IMR-90 (cell line): ENCODE results near the gene FBN1. TPM values are rescaled to one million over a fixed set of nuclear protein-coding genes. Genes with fewer than 3 reads are reported as not detected.

Source experiments
- ATAC-seq: fragments of 200-7000 bp; cut with Tn5 transposase; 2 replicates; pipeline ENCODE4 v1.9.1; 2020; ENCODE audit warnings: low read depth, mild to moderate bottlenecking, moderate library complexity
- BruUV-seq: library from RNA; stranded (reverse); fragments of 400-500 nt; replicated peaks from 2 replicates; lab custom pipeline; 2021; lab: Mats Ljungman, UMichigan
- CTCF ChIA-PET: fragments of 300-600 bp; formaldehyde crosslinking; extraction: SDS; loops from one replicate; lab custom pipeline; 2021; ENCODE audit warnings: antibody characterized with exemption; lab: Yijun Ruan, JAX
- POLR2A ChIA-PET: fragments of 300-600 bp; sonication (Branson Sonifier 250); formaldehyde crosslinking; loops from one replicate; lab custom pipeline; 2022; ENCODE audit warnings: antibody characterized with exemption; ENCODE audit not compliant: unreplicated experiment; lab: Charles Lee
- DNase-seq: peaks from one replicate; pipeline ENCODE4 v3.0.0; 2013
- H2AFZ ChIP-seq: replicated peaks from 2 replicates; pipeline ENCODE3; 2013; ENCODE audit warnings: low read length, mild to moderate bottlenecking; ENCODE audit not compliant: poor library complexity
- H2AK5ac ChIP-seq: 2 replicates; pipeline ENCODE4 v1.6.1; 2013; ENCODE audit warnings: low read depth, low read length, inconsistent platforms
- H2AK9ac ChIP-seq: replicated peaks from 2 replicates; pipeline ENCODE3; 2013; ENCODE audit warnings: mild to moderate bottlenecking, low read depth, low read length, moderate library complexity; ENCODE audit not compliant: poor library complexity
- H2BK120ac ChIP-seq: 2 replicates; pipeline ENCODE4 v1.6.1; 2013; ENCODE audit warnings: low read depth, low read length, inconsistent platforms
- H2BK15ac ChIP-seq: 3 replicates; pipeline ENCODE4 v1.6.1; 2013; ENCODE audit warnings: low read depth, low read length, inconsistent platforms
- H2BK20ac ChIP-seq: 2 replicates; pipeline ENCODE4 v1.6.1; 2013; ENCODE audit warnings: low read depth, mild to moderate bottlenecking, inconsistent platforms, low read length, moderate library complexity
- H2BK5ac ChIP-seq: 2 replicates; pipeline ENCODE4 v1.6.1; 2013; ENCODE audit warnings: mild to moderate bottlenecking, low read depth, low read length, inconsistent platforms; ENCODE audit not compliant: poor library complexity, severe bottlenecking
- H3K14ac ChIP-seq: replicated peaks from 2 replicates; pipeline ENCODE4 v1.6.1; 2013; ENCODE audit warnings: low read depth, low read length, inconsistent platforms
- H3K18ac ChIP-seq: 2 replicates; pipeline ENCODE4 v1.6.1; 2013; ENCODE audit warnings: low read depth, low read length, control low read depth
- H3K23ac ChIP-seq: 2 replicates; pipeline ENCODE4 v1.6.1; 2013; ENCODE audit warnings: low read depth, low read length, inconsistent platforms
- H3K27ac ChIP-seq: 2 replicates; pipeline ENCODE4 v1.5.1; 2013; ENCODE audit warnings: mild to moderate bottlenecking, control low read depth, low read length; ENCODE audit not compliant: insufficient read depth
- H3K27me3 ChIP-seq: 2 replicates; pipeline ENCODE4 v1.6.1; 2013; ENCODE audit warnings: low read length; ENCODE audit not compliant: control insufficient read depth, insufficient read depth
- H3K36me3 ChIP-seq: 2 replicates; pipeline ENCODE4 v1.6.1; 2013; ENCODE audit warnings: low read length, mixed read lengths; ENCODE audit not compliant: control insufficient read depth, insufficient read depth
- H3K4ac ChIP-seq: 2 replicates; pipeline ENCODE4 v1.6.1; 2013; ENCODE audit warnings: low read depth, low read length, inconsistent platforms
- H3K4me1 ChIP-seq: 2 replicates; pipeline ENCODE4 v1.6.1; 2013; ENCODE audit warnings: low read length, mixed read lengths; ENCODE audit not compliant: control insufficient read depth, insufficient read depth
- H3K4me2 ChIP-seq: 2 replicates; pipeline ENCODE4 v1.6.1; 2013; ENCODE audit warnings: low read depth, mild to moderate bottlenecking, control low read depth, low read length, moderate library complexity
- H3K4me3 ChIP-seq: 2 replicates; pipeline ENCODE4 v1.5.1; 2013; ENCODE audit warnings: low read depth, mild to moderate bottlenecking, control low read depth, low read length, moderate library complexity; ENCODE audit not compliant: insufficient read depth
- H3K56ac ChIP-seq: 2 replicates; pipeline ENCODE4 v1.6.1; 2013; ENCODE audit warnings: low read length, inconsistent platforms; ENCODE audit not compliant: insufficient read depth; ENCODE audit errors: extremely low read depth
- H3K79me1 ChIP-seq, 2 experiments: 2 replicates each; pipeline ENCODE4 v1.6.1; 2013; ENCODE audit warnings: low read length in 2 of 2, inconsistent platforms in 1 of 2, low read depth in 1 of 2
- H3K9ac ChIP-seq: 2 replicates; pipeline ENCODE4 v1.6.1; 2013; ENCODE audit warnings: low read depth, low read length, control low read depth
- H3K9me1 ChIP-seq: 2 replicates; pipeline ENCODE4 v1.6.1; 2013; ENCODE audit warnings: low read length, inconsistent platforms; ENCODE audit not compliant: insufficient read depth
- H3K9me3 ChIP-seq: 2 replicates; pipeline ENCODE4 v1.6.1; 2013; ENCODE audit warnings: low read length; ENCODE audit not compliant: control insufficient read depth, insufficient read depth
- H4K20me1 ChIP-seq: 2 replicates; pipeline ENCODE4 v1.6.1; 2013; ENCODE audit warnings: low read length, inconsistent platforms; ENCODE audit not compliant: insufficient read depth
- H4K5ac ChIP-seq: 2 replicates; pipeline ENCODE4 v1.6.1; 2013; ENCODE audit warnings: mild to moderate bottlenecking, low read depth, low read length, control low read depth
- H4K8ac ChIP-seq, 2 experiments: 2 replicates each; pipeline ENCODE4 v1.6.1; 2013; ENCODE audit warnings: low read depth in 2 of 2, low read length in 2 of 2, control low read depth in 1 of 2, inconsistent platforms in 1 of 2
- H4K91ac ChIP-seq: 2 replicates; pipeline ENCODE4 v1.6.1; 2013; ENCODE audit warnings: low read depth, low read length, inconsistent platforms; ENCODE audit not compliant: insufficient read depth
- BHLHE40 ChIP-seq: fragments of 150-350 bp; IDR thresholded peaks from 2 replicates; pipeline ENCODE4 v1.6.1; 2016; ENCODE audit warnings: mild to moderate bottlenecking, low read depth, low read length
- CEBPB ChIP-seq: IDR thresholded peaks from 2 replicates; pipeline ENCODE4 v1.6.1; 2012; ENCODE audit warnings: low read depth, low read length, improper control_type of control experiment
- CHD1 ChIP-seq: IDR thresholded peaks from 2 replicates; pipeline ENCODE4 v1.6.1; 2012; ENCODE audit warnings: low read depth, low read length, improper control_type of control experiment
- FOS ChIP-seq: fragments of 150-350 bp; IDR thresholded peaks from 2 replicates; pipeline ENCODE4 v1.6.1; 2016; ENCODE audit warnings: low read depth, low read length
- MAFK ChIP-seq: IDR thresholded peaks from 2 replicates; pipeline ENCODE4 v1.6.1; 2012; ENCODE audit warnings: low read depth, low read length, improper control_type of control experiment
- MXI1 ChIP-seq: IDR thresholded peaks from 2 replicates; pipeline ENCODE4 v1.6.1; 2012; ENCODE audit warnings: low read depth, mild to moderate bottlenecking, low read length, moderate library complexity, borderline replicate concordance
- NFE2L2 ChIP-seq: fragments of 150-350 bp; IDR thresholded peaks from 2 replicates; pipeline ENCODE4 v1.6.1; 2016; ENCODE audit warnings: low read depth, mild to moderate bottlenecking, low read length
- POLR2A ChIP-seq: IDR thresholded peaks from 2 replicates; pipeline ENCODE4 v1.6.1; 2012; ENCODE audit warnings: mild to moderate bottlenecking, low read depth, low read length
- RAD21 ChIP-seq: IDR thresholded peaks from 2 replicates; pipeline ENCODE4 v1.6.1; 2012; ENCODE audit warnings: low read length, improper control_type of control experiment
- RCOR1 ChIP-seq: IDR thresholded peaks from 2 replicates; pipeline ENCODE4 v1.6.1; 2012; ENCODE audit warnings: mild to moderate bottlenecking, low read length, improper control_type of control experiment; ENCODE audit not compliant: insufficient replicate concordance
- SMC3 ChIP-seq: fragments of 150-350 bp; IDR thresholded peaks from 2 replicates; pipeline ENCODE4 v1.6.1; 2016; ENCODE audit warnings: low read depth, mild to moderate bottlenecking, antibody characterized with exemption, low read length, moderate library complexity
- WGBS, 2 experiments: methylation state at CpG; one replicate each; pipeline versions ENCODE4 v1.1.5 to v1.1.7; 2013; ENCODE audit warnings: missing lambda C conversion rate in 2 of 2; ENCODE audit not compliant: insufficient read length in 1 of 2; ENCODE audit errors: extremely low coverage in 2 of 2; 5-methylcytosine and 5-hydroxymethylcytosine counted together
- dilution Hi-C: fragments of 300-500 bp; cut with HindIII; formaldehyde crosslinking; loops from one replicate; pipeline ENCODE4 v1.14.3; 2018; ENCODE audit warnings: low sequenced_read_pairs; ENCODE audit not compliant: unreplicated experiment
- in situ Hi-C: fragments of 300-500 bp; cut with MboI; formaldehyde crosslinking; loops from 3 replicates; pipeline ENCODE4 v1.14.3; 2019; ENCODE audit warnings: low sequenced_read_pairs, inconsistent platforms, mixed read lengths
- intact Hi-C: fragments of 100-400 bp; cut with micrococcal nuclease; formaldehyde crosslinking; loops from 2 replicates; pipeline ENCODE4 v1.10.0; 2022
- polyA plus RNA-seq, 3 experiments: library from polyadenylated mRNA; depleted of rRNA; stranded (reverse); fragments of >200 nt; gene quantifications; 2 replicates each; pipeline ENCODE4 v1.2.3, GENCODE V29; 2012; ENCODE audit warnings: low replicate concordance in 1 of 3
- total RNA-seq: library from RNA; depleted of rRNA; stranded (reverse); fragments of >200 nt; gene quantifications from 2 replicates; pipeline ENCODE4 v1.2.3, GENCODE V29; 2012
- TF ChIP-seq, protein P1 (sequence below): fragments of 150-350 bp; IDR thresholded peaks from 2 replicates; pipeline ENCODE4 v1.6.1; 2017; ENCODE audit warnings: mild to moderate bottlenecking, antibody characterized with exemption, low read length, low read depth
- TF ChIP-seq, protein P2 (sequence below): conservative IDR thresholded peaks from 2 replicates; pipeline ENCODE4 v1.5.1; 2012; ENCODE audit warnings: mild to moderate bottlenecking, low read depth, low read length, improper control_type of control experiment
- TF ChIP-seq, protein P3 (sequence below): fragments of 150-350 bp; IDR thresholded peaks from 2 replicates; pipeline ENCODE4 v1.6.1; 2016; ENCODE audit warnings: low read depth, mild to moderate bottlenecking, low read length, moderate library complexity, borderline replicate concordance

The FBN1 gene
- total and polyA plus RNA-seq, 2 of the 4 experiments (the other 2 are of a cell fraction): 134 to 283 TPM

DNA sequence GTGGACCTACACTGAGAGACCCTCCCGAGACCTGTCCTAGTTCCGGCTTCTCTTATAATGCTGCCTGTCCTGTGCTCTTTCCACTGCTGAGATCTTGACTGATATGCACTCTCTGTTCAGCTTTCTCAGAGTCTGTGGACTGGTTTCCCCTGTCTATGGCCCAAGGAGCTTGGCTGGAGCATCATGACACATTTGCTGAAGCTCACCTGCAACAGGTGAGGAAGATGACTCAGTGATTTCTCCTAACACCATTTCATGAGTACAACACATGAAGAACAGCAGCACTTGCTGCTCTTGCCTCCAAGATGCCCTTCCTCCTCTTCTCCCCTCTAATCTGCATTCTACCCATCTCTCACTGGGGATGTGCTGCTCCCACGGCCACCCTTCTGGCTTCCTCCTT lies 222.2 kb downstream of the FBN1 start:
- H3K79me1 ChIP-seq: peaks cover 13 to 38% of the 10 kb centered on the region in 2 experiments
- H2AFZ ChIP-seq: no peak overlapping the region
- no peaks in the 10 kb centered on the region for H3K27me3 ChIP-seq
- POLR2A ChIA-PET: no interaction called here
- in situ Hi-C loops (no loop called here), dilution Hi-C loops (no loop called here), intact Hi-C loops (loop anchor here (10.0 kb wide), 1 partner anchor 221 kb away; the partner anchor contains the start of gene FBN1)
- H3K23ac ChIP-seq: no peak overlapping the region
- H3K9ac ChIP-seq: no peak overlapping the region
- no peak overlapping the region for H3K4me2 ChIP-seq
- no peak overlapping the region for H2BK20ac ChIP-seq
- peaks cover 62% of the 10 kb centered on the region for H3K36me3 ChIP-seq
- H3K9me3 ChIP-seq: no peaks in the 10 kb centered on the region
- no peak overlapping the region for H2AK5ac ChIP-seq
- no peak overlapping the region for H3K14ac ChIP-seq
- ATAC-seq (no peak), DNase-seq (no peak)
- no peak overlapping the region for H2BK120ac ChIP-seq
- H4K91ac ChIP-seq: no peak overlapping the region
- 92% methylated on average over 2 of the region's 3 CpGs; no CpG with 5 or more reads in 1 of the 2 experiments for WGBS, 2 experiments
- TF ChIP-seq FOS (no peak), SMC3 (no peak), CHD1 (no peak), MAFK (no peak), RCOR1 (no peak), NFE2L2 (no peak), MXI1 (no peak), POLR2A (no peak), RAD21 (no peak), BHLHE40 (no peak), CEBPB (no peak)
- TF ChIP-seq, protein P1, sequence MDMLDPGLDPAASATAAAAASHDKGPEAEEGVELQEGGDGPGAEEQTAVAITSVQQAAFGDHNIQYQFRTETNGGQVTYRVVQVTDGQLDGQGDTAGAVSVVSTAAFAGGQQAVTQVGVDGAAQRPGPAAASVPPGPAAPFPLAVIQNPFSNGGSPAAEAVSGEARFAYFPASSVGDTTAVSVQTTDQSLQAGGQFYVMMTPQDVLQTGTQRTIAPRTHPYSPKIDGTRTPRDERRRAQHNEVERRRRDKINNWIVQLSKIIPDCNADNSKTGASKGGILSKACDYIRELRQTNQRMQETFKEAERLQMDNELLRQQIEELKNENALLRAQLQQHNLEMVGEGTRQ: no peak
- TF ChIP-seq, protein P2, sequence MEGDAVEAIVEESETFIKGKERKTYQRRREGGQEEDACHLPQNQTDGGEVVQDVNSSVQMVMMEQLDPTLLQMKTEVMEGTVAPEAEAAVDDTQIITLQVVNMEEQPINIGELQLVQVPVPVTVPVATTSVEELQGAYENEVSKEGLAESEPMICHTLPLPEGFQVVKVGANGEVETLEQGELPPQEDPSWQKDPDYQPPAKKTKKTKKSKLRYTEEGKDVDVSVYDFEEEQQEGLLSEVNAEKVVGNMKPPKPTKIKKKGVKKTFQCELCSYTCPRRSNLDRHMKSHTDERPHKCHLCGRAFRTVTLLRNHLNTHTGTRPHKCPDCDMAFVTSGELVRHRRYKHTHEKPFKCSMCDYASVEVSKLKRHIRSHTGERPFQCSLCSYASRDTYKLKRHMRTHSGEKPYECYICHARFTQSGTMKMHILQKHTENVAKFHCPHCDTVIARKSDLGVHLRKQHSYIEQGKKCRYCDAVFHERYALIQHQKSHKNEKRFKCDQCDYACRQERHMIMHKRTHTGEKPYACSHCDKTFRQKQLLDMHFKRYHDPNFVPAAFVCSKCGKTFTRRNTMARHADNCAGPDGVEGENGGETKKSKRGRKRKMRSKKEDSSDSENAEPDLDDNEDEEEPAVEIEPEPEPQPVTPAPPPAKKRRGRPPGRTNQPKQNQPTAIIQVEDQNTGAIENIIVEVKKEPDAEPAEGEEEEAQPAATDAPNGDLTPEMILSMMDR: no peak
- TF ChIP-seq, protein P3, sequence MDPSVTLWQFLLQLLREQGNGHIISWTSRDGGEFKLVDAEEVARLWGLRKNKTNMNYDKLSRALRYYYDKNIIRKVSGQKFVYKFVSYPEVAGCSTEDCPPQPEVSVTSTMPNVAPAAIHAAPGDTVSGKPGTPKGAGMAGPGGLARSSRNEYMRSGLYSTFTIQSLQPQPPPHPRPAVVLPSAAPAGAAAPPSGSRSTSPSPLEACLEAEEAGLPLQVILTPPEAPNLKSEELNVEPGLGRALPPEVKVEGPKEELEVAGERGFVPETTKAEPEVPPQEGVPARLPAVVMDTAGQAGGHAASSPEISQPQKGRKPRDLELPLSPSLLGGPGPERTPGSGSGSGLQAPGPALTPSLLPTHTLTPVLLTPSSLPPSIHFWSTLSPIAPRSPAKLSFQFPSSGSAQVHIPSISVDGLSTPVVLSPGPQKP: no peak
- no peak overlapping the region for H2BK15ac ChIP-seq
- H2BK5ac ChIP-seq: no peak overlapping the region
- BruUV-seq: no TSS peak
- H3K18ac ChIP-seq: no peak overlapping the region
- H4K20me1 ChIP-seq: no peaks in the 10 kb centered on the region
- H3K56ac ChIP-seq: no peak overlapping the region
- H3K4me1 ChIP-seq: peaks cover 13% of the 10 kb centered on the region
- no peak overlapping the region for H2AK9ac ChIP-seq
- no peak overlapping the region for H3K4ac ChIP-seq
- no peak overlapping the region for H3K4me3 ChIP-seq
- no peak overlapping the region; a peak in 1 of 4 replicates for H4K8ac ChIP-seq
- CTCF ChIA-PET: interaction anchor here (0.8 to 1.4 kb wide), 2 partner anchors 84 to 215 kb away, joined by 3 read pairs; no protein-coding TSS in a partner anchor
- peaks cover 8% of the 10 kb centered on the region for H3K9me1 ChIP-seq
- no peak overlapping the region for H3K27ac ChIP-seq
- no peak overlapping the region for H4K5ac ChIP-seq
